GM21825 (cell line): ENCODE data around the gene MELTF.

ENCODE experiments used
- ATAC-seq: cut with Tn5 transposase; IDR thresholded peaks from one replicate; pipeline ENCODE4 v1.9.1; 2021; ENCODE audit warnings: mild to moderate bottlenecking, moderate library complexity; ENCODE audit not compliant: unreplicated experiment

MELTF gene

GRCh38 chr3:196995027-196995426 is 34.6 kb downstream of the MELTF start:
- ATAC-seq: no peak

DNA sequence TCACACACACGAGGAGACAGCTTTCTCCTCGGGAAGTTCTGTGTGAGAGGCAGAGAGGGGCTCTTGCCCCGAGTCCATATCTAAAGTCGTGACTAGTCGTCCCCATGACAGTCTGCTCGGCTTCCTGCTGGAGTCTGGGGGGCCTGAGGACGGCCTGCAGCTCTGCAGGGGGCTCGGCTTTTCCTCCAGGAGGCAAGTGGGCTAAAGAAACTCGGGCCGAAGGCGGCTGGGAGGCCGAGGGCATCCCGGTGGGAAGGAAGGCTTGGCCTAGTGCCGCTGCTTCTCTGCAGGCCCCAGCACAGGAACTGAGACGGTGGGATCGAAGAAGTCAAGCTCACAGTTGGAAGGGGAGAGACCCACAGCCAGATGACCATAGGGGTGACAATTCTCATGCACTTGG is 35.6 kb downstream of the MELTF start:
- ATAC-seq: no peak

- ATAC-seq: no peak
Measured at GRCh38 chr3:196992461-196993065, 37.1 kb downstream of the MELTF start.

- no peak for ATAC-seq
Measured at GRCh38 chr3:196991581-196992460, 37.8 kb downstream of the MELTF start.

- ATAC-seq: no peak
Measured at GRCh38 chr3:196990601-196991007, 39.0 kb downstream of the MELTF start.

DNA sequence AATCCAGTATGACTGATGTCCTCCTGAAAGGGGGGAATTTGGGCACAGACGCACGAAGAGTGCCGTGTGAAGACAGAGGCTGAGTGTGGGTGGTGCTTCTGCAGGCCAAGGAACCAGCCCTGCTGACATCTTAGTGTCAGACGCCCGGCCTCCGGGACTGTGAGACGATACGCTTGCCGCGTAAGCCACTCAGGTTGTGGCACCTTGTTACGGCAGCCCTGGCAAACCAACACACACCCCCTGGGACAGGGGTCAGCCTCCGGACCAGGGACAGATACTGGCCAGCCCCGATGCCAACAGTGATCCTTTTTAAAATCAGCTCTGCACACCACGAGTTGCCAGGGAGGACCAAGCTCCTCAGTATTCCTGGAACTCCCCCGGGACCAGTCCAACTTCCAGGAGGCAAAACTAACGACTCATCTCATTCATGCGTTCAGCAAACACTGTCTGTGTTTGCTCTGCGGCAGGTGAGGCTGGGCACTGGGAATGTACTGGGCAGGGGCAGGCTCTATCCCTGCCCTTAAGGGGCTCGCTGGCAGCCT is 39.8 kb downstream of the MELTF start:
- ATAC-seq: no peak

GRCh38 chr3:196988241-196989029 is 41.2 kb downstream of the MELTF start:
- ATAC-seq: no peak

GRCh38 chr3:196987022-196987421 is 42.6 kb downstream of the MELTF start:
- no peak for ATAC-seq

DNA sequence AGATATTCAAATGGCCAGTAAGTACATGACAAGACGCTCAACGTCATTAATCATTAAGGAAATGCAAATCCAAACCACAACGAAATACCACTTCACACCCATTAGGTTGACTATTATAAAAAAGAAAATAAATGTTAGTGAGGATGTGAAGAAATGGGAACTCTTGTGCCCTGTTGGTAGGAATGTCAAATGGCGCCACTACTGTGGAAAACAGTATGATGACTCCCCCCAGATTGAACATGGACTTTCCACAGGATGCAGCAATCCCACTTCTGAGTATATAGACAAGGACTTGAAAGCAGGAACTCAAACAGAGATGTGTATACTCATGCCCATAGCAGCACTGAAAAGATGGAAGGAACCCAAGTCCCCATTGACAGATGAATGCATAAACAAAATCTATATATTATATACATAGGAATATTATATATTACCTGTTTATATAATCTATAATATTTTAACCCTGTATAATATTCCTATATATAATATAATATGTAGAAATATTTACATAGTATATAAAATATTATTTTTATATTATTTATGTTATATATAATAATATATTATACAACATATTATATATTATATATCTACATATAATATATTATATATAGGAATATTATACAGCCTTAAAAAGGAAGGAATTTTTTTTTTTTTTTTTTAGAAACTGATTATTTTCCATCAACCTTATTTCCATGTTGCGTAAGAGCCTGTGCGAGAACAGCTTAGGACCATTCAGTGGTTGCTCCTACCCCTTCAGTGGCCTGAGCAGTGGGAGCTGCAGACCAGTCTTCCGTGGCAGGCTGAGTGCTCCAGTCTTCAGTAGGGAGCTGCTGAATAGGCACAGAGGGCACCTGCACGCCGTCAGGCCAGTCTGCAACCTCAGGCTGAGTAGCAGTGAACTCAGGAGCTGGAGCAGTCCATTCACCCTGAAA is 43.4 kb downstream of the MELTF start:
- ATAC-seq: no peak

- no peak for ATAC-seq
Measured at GRCh38 chr3:196985298-196985697, 44.3 kb downstream of the MELTF start.

DNA sequence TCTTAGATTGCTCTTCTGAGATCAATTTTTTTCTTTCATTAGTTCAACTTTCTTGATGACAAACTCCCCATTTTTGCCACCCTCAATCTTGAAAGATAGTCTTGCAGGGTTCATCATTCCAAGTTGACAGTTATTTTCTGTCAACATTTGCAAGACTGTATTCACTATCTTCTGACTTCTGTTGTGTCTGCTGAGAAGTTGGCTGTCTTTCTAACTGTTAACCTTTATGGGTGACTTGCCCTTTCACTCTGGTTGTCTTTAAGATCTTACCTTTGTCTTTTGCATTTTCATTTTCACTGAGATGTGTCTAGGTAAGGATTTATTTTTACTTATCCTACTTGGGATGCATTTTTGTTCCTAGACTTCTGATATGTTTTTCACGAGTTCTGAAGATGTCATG is 46.4 kb downstream of the MELTF start:
- ATAC-seq: no peak

GRCh38 chr3:196981657-196982056 is 48.0 kb downstream of the MELTF start:
- ATAC-seq: no peak

- ATAC-seq: no peak
Measured at GRCh38 chr3:196979545-196979944, 50.1 kb downstream of the MELTF start.

GRCh38 chr3:196976941-196977340 is 52.7 kb downstream of the MELTF start:
- no peak for ATAC-seq

GRCh38 chr3:196975349-196975748 is 54.3 kb downstream of the MELTF start:
- no peak for ATAC-seq

DNA sequence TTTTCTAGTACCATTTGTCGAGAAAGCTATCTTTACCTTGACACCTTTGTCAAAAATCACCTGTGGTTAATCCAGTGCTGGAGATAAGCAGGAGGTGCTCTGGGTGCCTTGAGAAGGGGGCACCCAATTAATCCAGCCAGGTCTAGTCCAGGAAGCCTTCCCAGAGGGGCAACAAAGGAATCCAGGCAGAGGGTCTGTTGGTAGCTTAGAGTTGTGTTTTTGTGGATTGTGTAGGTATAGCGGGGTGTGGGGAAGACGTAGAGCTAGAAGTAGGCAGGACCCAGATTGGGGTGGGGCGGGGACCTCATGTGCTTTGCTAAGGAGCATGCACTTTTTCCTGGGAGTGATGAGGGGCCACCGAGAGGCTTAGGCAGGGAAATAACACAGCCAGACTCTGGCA is 55.0 kb downstream of the MELTF start:
- ATAC-seq: no peak

- no peak for ATAC-seq
Measured at GRCh38 chr3:196971094-196971698, 58.4 kb downstream of the MELTF start.

DNA sequence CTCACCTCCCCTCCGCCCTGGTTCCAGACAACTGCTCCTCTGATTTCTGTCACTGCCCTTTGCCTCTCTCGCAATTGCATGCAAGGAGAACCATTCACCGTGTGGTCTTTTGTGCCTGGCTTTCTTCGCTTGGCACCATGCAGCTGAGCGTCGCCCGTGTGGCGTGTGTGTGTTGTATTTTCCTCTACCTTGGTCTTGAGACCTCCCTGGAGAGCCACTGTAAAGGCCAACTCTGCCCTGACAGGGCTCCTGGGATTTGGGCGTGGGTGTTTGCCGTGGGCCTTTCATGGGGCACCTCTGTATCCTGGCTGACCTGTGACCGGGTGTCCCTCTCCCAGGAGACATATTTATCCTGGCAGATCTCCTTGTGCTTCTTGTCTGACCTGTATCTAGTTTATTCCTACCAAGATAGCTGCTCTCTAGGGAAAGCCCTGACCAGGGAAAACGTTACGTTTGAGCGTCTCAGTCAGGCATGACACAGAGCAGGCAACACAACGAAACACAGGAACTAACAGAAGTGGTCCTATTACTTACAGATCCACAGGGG is 59.0 kb downstream of the MELTF start:
- ATAC-seq: no peak

GRCh38 chr3:196969660-196970546 is 59.7 kb downstream of the MELTF start:
- ATAC-seq: peak; percentile 64
